Measurements from ENCODE around the gene ATOH8.

DNA sequence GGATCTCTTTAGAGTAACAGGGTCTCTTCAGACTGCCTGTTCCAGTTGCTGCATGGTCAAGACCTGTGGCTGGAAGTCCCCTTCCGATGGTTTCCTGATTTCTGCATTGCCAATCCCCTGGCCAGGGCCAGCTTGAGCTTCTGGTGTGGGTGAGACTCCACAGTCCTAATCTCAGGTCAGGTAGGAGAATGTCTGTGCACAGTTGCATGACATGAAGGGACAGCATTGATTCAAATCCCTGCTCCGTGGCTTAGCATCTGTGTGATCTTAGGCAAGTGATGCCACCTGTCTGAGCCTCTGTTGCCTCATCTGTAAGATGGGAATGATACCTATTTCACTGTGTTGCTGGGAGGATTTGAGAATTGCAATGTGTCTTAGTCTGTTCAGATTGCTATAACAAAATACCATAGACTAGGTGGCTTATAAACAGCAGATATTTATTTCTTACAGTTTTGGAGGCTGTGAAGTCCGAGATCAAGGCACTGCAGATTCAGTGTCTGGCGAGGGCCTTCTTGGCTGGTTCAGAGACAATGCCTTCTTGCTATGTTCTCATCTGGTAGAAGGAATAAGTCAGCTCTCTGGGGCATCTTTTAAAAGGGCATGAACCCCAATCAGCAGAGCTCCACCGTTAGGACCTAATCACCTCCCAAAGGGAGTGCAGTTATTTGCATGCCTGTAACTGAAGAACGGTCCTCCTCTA lies 66.2 kb downstream of the ATOH8 start:
- TF ChIP-seq YY1 (IDR thresholded peaks at IDR 0.05; ENCODE audit: low read depth), result no peak
- TF ChIP-seq, protein P1, sequence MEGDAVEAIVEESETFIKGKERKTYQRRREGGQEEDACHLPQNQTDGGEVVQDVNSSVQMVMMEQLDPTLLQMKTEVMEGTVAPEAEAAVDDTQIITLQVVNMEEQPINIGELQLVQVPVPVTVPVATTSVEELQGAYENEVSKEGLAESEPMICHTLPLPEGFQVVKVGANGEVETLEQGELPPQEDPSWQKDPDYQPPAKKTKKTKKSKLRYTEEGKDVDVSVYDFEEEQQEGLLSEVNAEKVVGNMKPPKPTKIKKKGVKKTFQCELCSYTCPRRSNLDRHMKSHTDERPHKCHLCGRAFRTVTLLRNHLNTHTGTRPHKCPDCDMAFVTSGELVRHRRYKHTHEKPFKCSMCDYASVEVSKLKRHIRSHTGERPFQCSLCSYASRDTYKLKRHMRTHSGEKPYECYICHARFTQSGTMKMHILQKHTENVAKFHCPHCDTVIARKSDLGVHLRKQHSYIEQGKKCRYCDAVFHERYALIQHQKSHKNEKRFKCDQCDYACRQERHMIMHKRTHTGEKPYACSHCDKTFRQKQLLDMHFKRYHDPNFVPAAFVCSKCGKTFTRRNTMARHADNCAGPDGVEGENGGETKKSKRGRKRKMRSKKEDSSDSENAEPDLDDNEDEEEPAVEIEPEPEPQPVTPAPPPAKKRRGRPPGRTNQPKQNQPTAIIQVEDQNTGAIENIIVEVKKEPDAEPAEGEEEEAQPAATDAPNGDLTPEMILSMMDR (IDR thresholded peaks at IDR 0.05), result no peak

Data from SK-N-SH (cell line).